OCI-LY1 (cell line): ENCODE measurements around the gene PRDX1.
A peak's percentile ranks its signal among the peaks of the same experiment; 100 is the strongest.

Experiments used
- H2AFZ ChIP-seq: fragments of 200-600 bp; sonication (generic), shearing (Covaris generic); 2 replicates; pipeline ENCODE4 v1.6.0; 2014; ENCODE audit warnings: antibody characterized with exemption, mild to moderate bottlenecking, low read length
- H3F3A ChIP-seq: fragments of 200-600 bp; sonication (generic), shearing (Covaris generic); 2 replicates; pipeline ENCODE4 v1.6.0; 2014; ENCODE audit warnings: mild to moderate bottlenecking, antibody characterized with exemption, low read length, moderate library complexity; ENCODE audit not compliant: insufficient read depth
- H3K27ac ChIP-seq: fragments of 200-600 bp; sonication (generic); 2 replicates; pipeline ENCODE4 v1.5.1; 2014; ENCODE audit warnings: low read length, mixed run types, mild to moderate bottlenecking, low read depth; ENCODE audit not compliant: poor library complexity, severe bottlenecking
- H3K27me3 ChIP-seq: fragments of 200-600 bp; sonication (generic); 2 replicates; pipeline ENCODE4 v1.6.0; 2014; ENCODE audit warnings: antibody characterized with exemption, mild to moderate bottlenecking, low read length, moderate library complexity; ENCODE audit not compliant: insufficient read depth
- H3K36me3 ChIP-seq: fragments of 200-600 bp; sonication (generic); 2 replicates; pipeline ENCODE4 v1.6.1; 2014; ENCODE audit warnings: mild to moderate bottlenecking, antibody characterized with exemption, low read length, moderate library complexity, mixed read lengths; ENCODE audit not compliant: insufficient read depth
- H3K4me1 ChIP-seq: fragments of 200-600 bp; sonication (generic); 2 replicates; pipeline ENCODE4 v1.5.1; 2014; ENCODE audit warnings: mild to moderate bottlenecking, low read length, moderate library complexity; ENCODE audit not compliant: insufficient read depth, severe bottlenecking
- H3K4me2 ChIP-seq: fragments of 200-600 bp; sonication (generic), shearing (Covaris generic); 2 replicates; pipeline ENCODE4 v1.6.1; 2014; ENCODE audit warnings: low read length
- H3K4me3 ChIP-seq: fragments of 200-600 bp; sonication (generic); 2 replicates; pipeline ENCODE4 v1.5.1; 2014; ENCODE audit warnings: low read length, low read depth, mild to moderate bottlenecking, mixed read lengths; ENCODE audit not compliant: poor library complexity, severe bottlenecking
- H3K79me2 ChIP-seq: fragments of 200-600 bp; shearing (Covaris generic); 2 replicates; pipeline ENCODE4 v1.6.1; 2016; ENCODE audit warnings: mixed run types, low read length, mixed read lengths; ENCODE audit not compliant: insufficient read depth
- H3K9ac ChIP-seq: fragments of 200-600 bp; sonication (generic), shearing (Covaris generic); 2 replicates; pipeline ENCODE4 v1.6.1; 2014; ENCODE audit warnings: mild to moderate bottlenecking, low read length, mixed read lengths
- H3K9me2 ChIP-seq: fragments of 200-600 bp; sonication (generic), shearing (Covaris generic); 2 replicates; pipeline ENCODE4 v1.6.1; 2014; ENCODE audit warnings: low read depth, mild to moderate bottlenecking, low read length, mixed read lengths
- H3K9me3 ChIP-seq: fragments of 200-600 bp; shearing (Covaris generic); 2 replicates; pipeline ENCODE4 v1.6.1; 2014; ENCODE audit warnings: low read length, mixed read lengths
- H4K20me1 ChIP-seq: fragments of 200-600 bp; sonication (generic), shearing (Covaris generic); 2 replicates; pipeline ENCODE4 v1.6.0; 2016; ENCODE audit warnings: mild to moderate bottlenecking, low read length; ENCODE audit not compliant: insufficient read depth
- CTCF ChIP-seq: fragments of 200-600 bp; sonication (generic), shearing (Covaris generic); IDR thresholded peaks from 2 replicates; pipeline ENCODE4 v1.5.1; 2017; ENCODE audit warnings: mild to moderate bottlenecking, antibody characterized with exemption, low read length, moderate library complexity, mixed read lengths
- EZH2 ChIP-seq: fragments of 200-600 bp; sonication (generic), shearing (Covaris generic); IDR thresholded peaks from 2 replicates; pipeline ENCODE4 v1.8.0; 2017; ENCODE audit warnings: borderline replicate concordance, mixed run types, mild to moderate bottlenecking, antibody characterized with exemption, low read length, moderate library complexity, mixed read lengths

PRDX1 gene

GRCh38 chr1:45544530-45544929 lies 22.8 kb upstream of the PRDX1 start:
- H3F3A ChIP-seq, result no peaks in the 10 kb centered on the region
- H3K9me3 ChIP-seq, result no peaks in the 10 kb centered on the region
- no peaks in the 10 kb centered on the region for H3K27me3 ChIP-seq
- no peak overlapping the region for H3K4me2 ChIP-seq
- H3K27ac ChIP-seq, result no peak overlapping the region
- H3K9me2 ChIP-seq, result no peaks in the 10 kb centered on the region
- no peak overlapping the region for H3K4me3 ChIP-seq
- no peaks in the 10 kb centered on the region for H3K36me3 ChIP-seq
- H2AFZ ChIP-seq, result no peak overlapping the region
- no peaks in the 10 kb centered on the region for H4K20me1 ChIP-seq
- peaks cover 23% of the 10 kb centered on the region for H3K4me1 ChIP-seq
- H3K9ac ChIP-seq, result no peak overlapping the region
- no peaks in the 10 kb centered on the region for H3K79me2 ChIP-seq
- TF ChIP-seq CTCF (no peak), EZH2 (no peak)

DNA sequence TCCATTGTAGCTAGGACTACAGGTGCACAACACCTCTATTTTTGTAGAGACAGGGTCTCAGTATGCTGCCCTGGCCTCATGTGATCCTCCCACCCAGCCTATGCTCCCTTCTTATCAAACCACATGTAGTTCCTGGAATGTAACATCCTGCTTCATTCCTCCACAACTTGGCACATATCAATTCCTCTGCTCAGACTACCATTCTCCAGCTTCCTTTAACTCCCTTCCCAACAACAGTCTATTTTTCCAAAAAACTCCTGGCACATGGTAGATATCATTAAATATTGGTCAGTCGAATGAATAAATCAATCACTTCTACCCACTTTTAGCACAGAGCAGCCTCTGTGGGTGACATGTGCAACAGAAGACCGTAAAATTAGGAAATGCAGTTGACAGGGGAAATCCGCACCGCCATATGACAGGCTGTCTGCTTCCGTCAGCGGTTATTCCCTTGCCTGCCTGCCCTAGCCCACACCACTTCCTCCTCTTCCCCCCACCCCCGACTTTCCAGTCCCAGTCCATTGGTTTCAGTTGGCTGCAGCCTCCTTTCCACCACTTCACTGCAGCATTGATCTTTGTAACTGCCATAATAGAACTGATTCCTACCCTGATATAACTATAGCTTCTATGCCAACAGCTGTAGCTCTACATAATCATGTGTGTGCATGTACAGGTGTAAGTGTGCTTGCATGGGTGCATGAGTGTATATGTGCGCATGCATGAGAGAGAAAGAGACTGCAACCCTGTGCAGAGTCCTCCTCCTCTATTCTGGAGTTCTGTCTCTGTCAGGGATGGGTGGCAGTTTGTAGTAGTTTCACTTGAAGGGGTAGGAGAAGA lies 22.1 kb upstream of the PRDX1 start:
- Histone ChIP-seq H3K9ac (no peak overlapping the region), H3K9me2 (no peaks in the 10 kb centered on the region), H3K9me3 (no peaks in the 10 kb centered on the region), H3K79me2 (no peaks in the 10 kb centered on the region), H3F3A (no peaks in the 10 kb centered on the region), H3K27me3 (no peaks in the 10 kb centered on the region), H3K4me2 (peak overlapping the region; percentile 47), H3K27ac (no peak overlapping the region), H2AFZ (no peak overlapping the region), H4K20me1 (no peaks in the 10 kb centered on the region), H3K4me3 (peak overlapping the region; percentile 19), H3K4me1 (peaks cover 23% of the 10 kb centered on the region), H3K36me3 (no peaks in the 10 kb centered on the region)
- TF ChIP-seq EZH2 (no peak), CTCF (no peak)

- Histone ChIP-seq H3F3A (no peaks in the 10 kb centered on the region), H2AFZ (no peak overlapping the region), H3K9me2 (no peaks in the 10 kb centered on the region), H3K27ac (no peak overlapping the region), H3K27me3 (no peaks in the 10 kb centered on the region), H3K79me2 (no peaks in the 10 kb centered on the region), H3K9ac (no peak overlapping the region), H4K20me1 (no peaks in the 10 kb centered on the region), H3K4me1 (peaks cover 23% of the 10 kb centered on the region), H3K4me2 (no peak overlapping the region), H3K36me3 (no peaks in the 10 kb centered on the region), H3K4me3 (no peak overlapping the region), H3K9me3 (no peaks in the 10 kb centered on the region)
- no peak for TF ChIP-seq EZH2
- no peak for TF ChIP-seq CTCF
Measured at GRCh38 chr1:45542591-45542990, 20.9 kb upstream of the PRDX1 start.
